WERI-Rb-1 (cell line): ENCODE measurements around the gene TIMM10.
A peak's percentile ranks its signal among the peaks of the same experiment; 100 is the strongest.

Source experiments
- DNase-seq: peaks from one replicate; pipeline ENCODE4 v3.0.0-alpha.2; 2020
- H3K27ac ChIP-seq: fragments of 250-450 bp; sonication (Bioruptor Pico); 2 replicates; pipeline ENCODE4 v1.5.1; 2020; ENCODE audit warnings: mild to moderate bottlenecking, moderate library complexity
- H3K27me3 ChIP-seq: fragments of 250-450 bp; sonication (Bioruptor Pico); 2 replicates; pipeline ENCODE4 v1.5.1; 2021; ENCODE audit warnings: mild to moderate bottlenecking, low read depth, moderate library complexity; ENCODE audit not compliant: insufficient read depth, severe bottlenecking
- H3K36me3 ChIP-seq: fragments of 250-450 bp; sonication (Bioruptor Pico); 2 replicates; pipeline ENCODE4 v1.5.1; 2020; ENCODE audit warnings: mild to moderate bottlenecking, moderate library complexity
- H3K4me3 ChIP-seq: 2 replicates; pipeline ENCODE4 v1.5.1; 2011; ENCODE audit warnings: low read depth, mild to moderate bottlenecking, control low read depth, low read length
- H3K9me3 ChIP-seq: fragments of 250-450 bp; sonication (Bioruptor Pico); 2 replicates; pipeline ENCODE4 v1.5.1; 2021; ENCODE audit warnings: mild to moderate bottlenecking, moderate library complexity; ENCODE audit not compliant: severe bottlenecking
- CTCF ChIP-seq: IDR thresholded peaks from 2 replicates; pipeline ENCODE4 v1.5.1; 2011; ENCODE audit warnings: low read depth, mild to moderate bottlenecking, control low read depth, inconsistent platforms, low read length

Gene TIMM10

GRCh38 chr11:57546451-57546850, 15.9 kb upstream of the TIMM10 start:
- H3K4me3 ChIP-seq, result no peak overlapping the region
- no peaks in the 10 kb centered on the region for H3K36me3 ChIP-seq
- no peaks in the 10 kb centered on the region for H3K9me3 ChIP-seq
- TF ChIP-seq CTCF, result no peak
- peaks cover 2% of the 10 kb centered on the region for H3K27me3 ChIP-seq
- H3K27ac ChIP-seq, result no peak overlapping the region
- no peak for DNase-seq

- TF ChIP-seq CTCF, result no peak
- Histone ChIP-seq H3K4me3 (no peak overlapping the region), H3K27ac (no peak overlapping the region), H3K36me3 (no peaks in the 10 kb centered on the region), H3K27me3 (peaks cover 2% of the 10 kb centered on the region), H3K9me3 (no peaks in the 10 kb centered on the region)
- no peak for DNase-seq
Measured at GRCh38 chr11:57545883-57546282, 15.3 kb upstream of the TIMM10 start.

- peak overlapping the region; percentile 53 for H3K27ac ChIP-seq
- no peak overlapping the region for H3K4me3 ChIP-seq
- no peaks in the 10 kb centered on the region for H3K9me3 ChIP-seq
- peak; percentile 80 for DNase-seq
- no peaks in the 10 kb centered on the region for H3K36me3 ChIP-seq
- H3K27me3 ChIP-seq, result peaks cover 2% of the 10 kb centered on the region
- no peak for TF ChIP-seq CTCF
Measured at GRCh38 chr11:57544566-57544965, 14.0 kb upstream of the TIMM10 start.

- H3K27me3 ChIP-seq, result peaks cover 2% of the 10 kb centered on the region
- no peak for TF ChIP-seq CTCF
- no peak for DNase-seq
- no peaks in the 10 kb centered on the region for H3K36me3 ChIP-seq
- H3K27ac ChIP-seq, result no peak overlapping the region
- no peaks in the 10 kb centered on the region for H3K9me3 ChIP-seq
- H3K4me3 ChIP-seq, result no peak overlapping the region
Measured at GRCh38 chr11:57543593-57543992, 13.0 kb upstream of the TIMM10 start.

- TF ChIP-seq CTCF, result no peak
- peaks cover 2% of the 10 kb centered on the region for H3K27me3 ChIP-seq
- no peak overlapping the region for H3K27ac ChIP-seq
- H3K4me3 ChIP-seq, result no peak overlapping the region
- no peaks in the 10 kb centered on the region for H3K36me3 ChIP-seq
- DNase-seq, result no peak
- no peaks in the 10 kb centered on the region for H3K9me3 ChIP-seq
Measured at GRCh38 chr11:57542582-57542981, 12.0 kb upstream of the TIMM10 start.

GRCh38 chr11:57541169-57541568, 10.6 kb upstream of the TIMM10 start:
- TF ChIP-seq CTCF, result no peak
- no peaks in the 10 kb centered on the region for H3K36me3 ChIP-seq
- no peak for DNase-seq
- H3K9me3 ChIP-seq, result no peaks in the 10 kb centered on the region
- H3K27ac ChIP-seq, result no peak overlapping the region
- H3K27me3 ChIP-seq, result peaks cover 2% of the 10 kb centered on the region
- H3K4me3 ChIP-seq, result no peak overlapping the region
